ENCODE measurements around the gene HDGFL3.

HDGFL3 gene

DNA sequence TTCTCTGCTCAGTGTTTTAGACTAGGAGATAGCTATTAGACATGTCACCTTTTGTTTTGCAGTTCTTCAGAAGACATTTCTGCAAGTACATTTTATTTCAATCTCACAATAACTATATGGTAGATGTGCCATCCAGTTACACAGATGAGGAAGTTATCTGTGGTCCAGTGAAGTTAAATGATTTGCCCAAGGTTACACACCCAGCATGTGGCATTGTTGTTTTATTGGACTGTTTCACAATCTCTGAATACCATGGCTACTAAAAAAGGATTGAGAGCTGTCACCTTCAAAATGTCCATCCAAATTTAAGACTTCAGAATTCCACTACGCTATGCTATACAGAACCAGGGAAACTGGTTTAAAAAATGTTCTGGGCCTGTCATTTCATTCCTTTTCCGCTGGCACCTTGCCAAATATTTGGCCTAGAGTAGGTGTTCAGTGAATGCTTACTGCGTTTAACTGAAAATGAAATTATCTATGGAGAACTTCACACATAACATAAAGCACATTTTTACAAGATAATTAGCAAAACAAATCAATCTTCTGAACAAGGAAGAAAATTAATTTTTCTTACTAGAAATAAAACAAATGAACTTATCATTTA is 80.0 kb downstream of the HDGFL3 start:
- TF ChIP-seq, protein P1, sequence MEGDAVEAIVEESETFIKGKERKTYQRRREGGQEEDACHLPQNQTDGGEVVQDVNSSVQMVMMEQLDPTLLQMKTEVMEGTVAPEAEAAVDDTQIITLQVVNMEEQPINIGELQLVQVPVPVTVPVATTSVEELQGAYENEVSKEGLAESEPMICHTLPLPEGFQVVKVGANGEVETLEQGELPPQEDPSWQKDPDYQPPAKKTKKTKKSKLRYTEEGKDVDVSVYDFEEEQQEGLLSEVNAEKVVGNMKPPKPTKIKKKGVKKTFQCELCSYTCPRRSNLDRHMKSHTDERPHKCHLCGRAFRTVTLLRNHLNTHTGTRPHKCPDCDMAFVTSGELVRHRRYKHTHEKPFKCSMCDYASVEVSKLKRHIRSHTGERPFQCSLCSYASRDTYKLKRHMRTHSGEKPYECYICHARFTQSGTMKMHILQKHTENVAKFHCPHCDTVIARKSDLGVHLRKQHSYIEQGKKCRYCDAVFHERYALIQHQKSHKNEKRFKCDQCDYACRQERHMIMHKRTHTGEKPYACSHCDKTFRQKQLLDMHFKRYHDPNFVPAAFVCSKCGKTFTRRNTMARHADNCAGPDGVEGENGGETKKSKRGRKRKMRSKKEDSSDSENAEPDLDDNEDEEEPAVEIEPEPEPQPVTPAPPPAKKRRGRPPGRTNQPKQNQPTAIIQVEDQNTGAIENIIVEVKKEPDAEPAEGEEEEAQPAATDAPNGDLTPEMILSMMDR (IDR thresholded peaks at IDR 0.05; ENCODE audit: low read depth, low read length), result no peak
- no peak overlapping the region for H3K4me3 ChIP-seq (ENCODE audit: low read depth, low read length)
- H3K27ac ChIP-seq, result no peak overlapping the region
- no peaks in the 10 kb centered on the region for H3K27me3 ChIP-seq (ENCODE audit: insufficient read depth, low read depth, severe bottlenecking)
- no peaks in the 10 kb centered on the region for H3K9me3 ChIP-seq (ENCODE audit: severe bottlenecking)
- DNase-seq, result no peak
- peaks cover 9% of the 10 kb centered on the region for H3K36me3 ChIP-seq

DNA sequence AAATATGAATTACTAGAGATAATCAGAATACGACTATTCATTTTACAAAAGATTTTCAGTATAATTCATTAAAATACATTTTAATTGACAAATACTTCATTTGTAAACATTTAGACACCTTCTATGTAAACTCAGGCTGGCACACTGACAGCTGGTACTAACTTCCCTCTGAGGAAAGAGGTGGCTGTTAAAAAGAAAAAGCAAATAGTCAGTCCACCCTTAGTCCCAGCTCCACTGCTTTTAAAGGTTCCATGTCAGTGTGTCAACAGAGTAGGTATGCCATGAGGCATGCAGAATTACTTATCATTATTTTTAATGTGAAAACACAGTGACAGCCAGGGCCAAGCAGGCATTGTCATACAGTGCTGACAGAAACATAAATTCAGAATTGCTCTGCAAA is 84.1 kb downstream of the HDGFL3 start:
- Histone ChIP-seq H3K36me3 (no peaks in the 10 kb centered on the region; the same call in 1 of the 2 replicates), H3K4me3 (ENCODE audit: low read depth, low read length) (no peak overlapping the region), H3K9me3 (ENCODE audit: severe bottlenecking) (no peaks in the 10 kb centered on the region), H3K27me3 (ENCODE audit: insufficient read depth, low read depth, severe bottlenecking) (no peaks in the 10 kb centered on the region), H3K27ac (no peak overlapping the region)
- no peak for DNase-seq
- TF ChIP-seq, protein P1 (IDR thresholded peaks at IDR 0.05; ENCODE audit: low read depth, low read length), result no peak

DNA sequence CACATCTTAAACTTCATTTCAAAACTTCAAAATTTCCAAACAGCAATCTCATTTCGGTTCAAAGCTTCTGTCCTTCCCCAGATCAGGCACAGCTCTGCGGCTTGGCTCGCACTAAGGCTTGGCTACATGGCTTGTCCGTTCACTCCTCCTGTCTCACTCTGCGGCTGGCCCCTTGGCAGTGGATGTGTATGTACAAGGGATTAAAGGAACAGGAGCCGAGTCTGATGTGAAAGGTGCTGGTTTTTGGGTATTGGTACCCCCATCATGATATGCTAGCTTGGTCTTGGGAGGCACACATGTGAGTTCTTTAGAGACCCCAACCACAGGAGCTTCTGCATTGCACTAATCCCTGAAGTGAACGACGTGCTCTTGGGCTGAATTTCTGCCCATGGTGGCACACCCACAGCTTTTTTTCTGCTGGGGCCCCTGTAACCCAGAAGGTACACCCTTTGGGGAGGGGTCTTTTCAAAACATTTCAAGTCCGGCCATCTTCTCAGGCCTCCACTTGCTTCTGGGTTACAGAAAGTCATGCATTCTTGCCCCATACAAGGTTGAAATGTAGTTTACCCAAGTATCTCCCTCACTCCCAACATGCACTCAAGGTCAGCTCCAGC is 87.5 kb downstream of the HDGFL3 start:
- H3K27me3 ChIP-seq (ENCODE audit: insufficient read depth, low read depth, severe bottlenecking), result no peaks in the 10 kb centered on the region
- H3K36me3 ChIP-seq, result no peaks in the 10 kb centered on the region; the same call in 1 of the 2 replicates
- no peaks in the 10 kb centered on the region for H3K9me3 ChIP-seq (ENCODE audit: severe bottlenecking)
- H3K4me3 ChIP-seq (ENCODE audit: low read depth, low read length), result no peak overlapping the region
- TF ChIP-seq, protein P1 (IDR thresholded peaks at IDR 0.05; ENCODE audit: low read depth, low read length), result no peak
- no peak overlapping the region for H3K27ac ChIP-seq
- DNase-seq, result no peak

DNA sequence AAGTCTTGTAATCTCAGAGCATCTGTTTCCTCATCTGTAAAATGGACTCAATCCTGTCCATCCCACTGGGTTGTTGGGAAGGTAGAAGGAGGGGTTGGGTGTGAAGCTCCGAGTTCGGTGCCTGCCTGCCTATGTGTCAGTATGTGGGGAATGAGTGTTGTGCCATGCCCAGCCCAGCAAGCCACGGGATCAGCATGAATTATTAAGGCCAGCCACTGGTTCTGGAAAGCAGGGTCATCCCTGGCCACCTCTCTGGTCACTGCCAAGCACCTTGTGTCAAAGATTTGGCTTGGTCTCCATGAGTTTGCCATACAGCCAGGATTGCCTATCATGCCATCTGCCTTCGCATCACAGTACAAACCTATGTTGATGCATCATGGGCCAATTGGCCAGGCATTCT is 88.7 kb downstream of the HDGFL3 start:
- Histone ChIP-seq H3K9me3 (ENCODE audit: severe bottlenecking) (no peaks in the 10 kb centered on the region), H3K27me3 (ENCODE audit: insufficient read depth, low read depth, severe bottlenecking) (no peaks in the 10 kb centered on the region), H3K27ac (no peak overlapping the region), H3K36me3 (no peaks in the 10 kb centered on the region; the same call in 1 of the 2 replicates), H3K4me3 (ENCODE audit: low read depth, low read length) (no peak overlapping the region)
- TF ChIP-seq, protein P1 (IDR thresholded peaks at IDR 0.05; ENCODE audit: low read depth, low read length), result no peak
- DNase-seq, result no peak

DNA sequence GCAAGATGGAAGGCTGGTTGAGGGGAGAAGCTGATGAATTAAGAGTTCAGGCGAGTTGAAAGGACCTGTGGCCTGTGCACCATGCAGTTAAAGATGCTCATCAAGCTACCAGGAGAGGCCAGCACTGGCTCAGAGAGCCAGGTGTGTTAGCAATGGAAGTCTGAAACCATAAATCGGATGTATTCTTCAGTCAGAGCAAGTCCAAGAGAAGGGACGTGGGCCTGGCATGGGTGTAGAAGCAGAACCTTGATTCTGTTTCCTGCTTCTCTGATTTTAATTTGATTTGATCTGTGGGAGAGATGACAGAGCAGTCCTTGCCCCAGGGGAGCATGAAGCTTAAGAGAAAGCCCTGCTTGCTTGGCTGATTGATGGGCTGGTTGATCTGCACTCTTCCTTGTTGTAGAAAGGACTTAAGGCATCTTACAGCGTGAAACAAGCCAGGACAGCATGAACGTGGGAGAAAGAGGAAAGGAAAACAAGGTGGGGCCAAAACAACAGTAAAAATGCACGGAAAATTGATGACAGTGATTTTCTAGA is 89.3 kb downstream of the HDGFL3 start:
- TF ChIP-seq, protein P1 (IDR thresholded peaks at IDR 0.05; ENCODE audit: low read depth, low read length), result 0 out of 2 replicates have a peak, but pooled peaks have one; percentile 5
- Histone ChIP-seq H3K27ac (no peak overlapping the region), H3K9me3 (ENCODE audit: severe bottlenecking) (no peaks in the 10 kb centered on the region), H3K36me3 (no peaks in the 10 kb centered on the region; the same call in 1 of the 2 replicates), H3K4me3 (ENCODE audit: low read depth, low read length) (no peak overlapping the region), H3K27me3 (ENCODE audit: insufficient read depth, low read depth, severe bottlenecking) (no peaks in the 10 kb centered on the region)
- DNase-seq, result no peak

Measured in WERI-Rb-1 (cell line).